Measurements from ENCODE around the gene DPCD. TPM values are rescaled to one million over a fixed set of nuclear protein-coding genes. Genes with fewer than 3 reads are reported as not detected.

The DPCD gene
- 1 to 10 TPM; 3.2 to 9.6 (median 5.4) TPM for total RNA-seq
- polyA plus RNA-seq: 1 to 10 TPM; 3.2 to 4.5 (median 4.4) TPM
- long read RNA-seq, donor 1, transcript DPCD-202 (6 exons, 858 nt): major isoform, 15 of 15 reads
- long read RNA-seq, donor 1, partial matches to known transcripts: 0 of 15 reads
- long read RNA-seq, donor 1, other reads (novel, unspliced or antisense): 0 of 15 reads
- long read RNA-seq, donor 2, transcript DPCD-202 (6 exons, 858 nt): major isoform, 8 of 8 reads
- long read RNA-seq, donor 2, partial matches to known transcripts: 0 of 8 reads
- long read RNA-seq, donor 2, other reads (novel, unspliced or antisense): 0 of 8 reads

DNA sequence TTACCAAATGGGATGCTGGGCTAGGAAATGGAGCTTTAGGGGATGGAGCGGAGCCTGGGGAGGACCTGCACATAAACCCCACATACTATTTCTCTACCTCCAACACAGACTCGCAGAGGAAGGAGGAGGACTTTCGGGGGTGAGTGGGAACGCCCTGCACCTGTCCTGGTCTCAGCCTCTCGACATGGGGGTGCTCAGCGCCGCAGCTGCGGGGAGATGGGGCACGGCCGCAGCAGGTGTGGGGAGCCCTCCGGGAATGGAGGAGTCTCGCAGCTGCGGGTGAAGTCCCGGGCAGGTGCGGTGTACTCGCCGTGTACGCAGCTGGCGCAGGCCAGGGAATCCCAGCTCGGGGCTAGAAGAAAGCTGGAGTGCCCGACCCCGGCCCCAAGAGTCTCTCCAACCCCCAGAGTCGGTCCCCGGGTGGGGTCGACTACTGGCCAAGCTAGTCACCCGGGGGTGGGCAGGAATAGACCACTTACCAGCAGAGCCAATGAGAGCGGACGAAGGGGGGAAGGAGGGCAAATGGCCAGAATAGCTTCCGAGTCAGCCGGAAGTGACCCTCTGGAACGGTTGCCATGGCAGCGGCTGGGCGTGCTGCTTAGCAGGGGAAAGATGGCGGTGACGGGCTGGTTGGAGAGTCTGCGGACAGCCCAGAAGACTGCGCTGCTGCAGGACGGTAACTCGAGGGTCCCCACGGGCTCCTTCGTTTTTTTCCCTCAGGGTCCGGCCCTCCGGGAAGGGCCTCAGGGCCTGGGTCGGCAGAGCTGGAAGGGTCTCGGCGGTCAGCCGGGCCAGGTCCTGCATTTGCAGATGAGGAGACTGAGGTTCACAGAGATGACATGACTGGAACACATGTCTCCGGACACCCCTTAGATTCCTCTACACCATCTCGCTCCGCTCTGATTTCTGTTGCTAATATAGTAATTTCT is at the start of gene DPCD, which contains the start of gene POLL:
DPCD (plus strand) TSS at position 597 of the 929 bp plus-strand sequence; CDS start at position 613, 16 bp downstream.
POLL (minus strand) TSS at position 533 of the 929 bp plus-strand sequence. CDS start 897 bp downstream, outside the sequence.
- WGBS, 5 donors: 1% methylated on average over 35 to 50 of the region's 50 CpGs
- TF ChIP-seq POLR2A (IDR thresholded peaks at IDR 0.05) (no peak), POLR2AphosphoS5 (IDR thresholded peaks at IDR 0.05) (peak; percentile 83 to 87 (median 84))
- intact Hi-C loops (cut with DNase I; ENCODE audit: low total_unique reads): no loop called here
- DNase-seq: peak; percentile 98
- peaks cover 0 to 30% (median 14%) of the 10 kb centered on the region in 6 donors for H3K36me3 ChIP-seq
- no peaks in the 10 kb centered on the region for H3K27me3 ChIP-seq (replicated peaks in 1 of 7)
- H3K9me3 ChIP-seq: no peaks in the 10 kb centered on the region
- H3K4me3 ChIP-seq: peak within 1 kb of the TSS; percentile 72 to 99 (median 96)
- peaks cover 10 to 36% (median 23%) of the 10 kb centered on the region in 6 donors for H3K4me1 ChIP-seq
- H3K27ac ChIP-seq: peak within 1 kb of the TSS; percentile 53 to 87 (median 82)

DNA sequence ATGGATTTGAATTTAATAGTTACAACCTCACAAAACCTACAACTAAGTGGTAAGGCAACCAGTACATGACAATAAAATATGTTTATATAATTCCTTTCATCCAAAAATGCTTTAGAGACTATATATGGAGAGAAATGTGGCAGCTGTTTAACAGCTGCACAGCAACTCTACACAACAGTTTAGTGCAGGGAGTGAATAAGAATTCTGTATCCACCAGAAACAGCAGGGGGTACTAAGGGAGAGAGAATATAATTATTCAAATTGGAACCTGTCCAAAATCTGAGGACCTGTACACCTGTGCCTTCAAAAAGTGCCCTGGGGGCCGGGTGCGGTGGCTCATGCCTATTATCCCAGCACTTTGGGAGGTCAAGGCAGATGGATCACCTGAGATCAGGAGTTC is 49.7 kb upstream of the DPCD start:
- Histone ChIP-seq H3K27ac (no peak overlapping the region), H3K4me3 (no peak overlapping the region), H3K4me1 (peaks cover 0 to 2% (median 0%) of the 10 kb centered on the region in 6 donors), H3K36me3 (peaks cover 0 to 80% (median 22%) of the 10 kb centered on the region in 6 donors), H3K9me3 (no peaks in the 10 kb centered on the region), H3K27me3 (replicated peaks in 1 of 7) (no peaks in the 10 kb centered on the region)
- WGBS, 5 donors: 93 to 100% (median 95%) methylated on average over 2 of the region's 2 CpGs
- intact Hi-C loops (cut with DNase I; ENCODE audit: low total_unique reads): no loop called here
- DNase-seq: no peak
- TF ChIP-seq, protein P1, sequence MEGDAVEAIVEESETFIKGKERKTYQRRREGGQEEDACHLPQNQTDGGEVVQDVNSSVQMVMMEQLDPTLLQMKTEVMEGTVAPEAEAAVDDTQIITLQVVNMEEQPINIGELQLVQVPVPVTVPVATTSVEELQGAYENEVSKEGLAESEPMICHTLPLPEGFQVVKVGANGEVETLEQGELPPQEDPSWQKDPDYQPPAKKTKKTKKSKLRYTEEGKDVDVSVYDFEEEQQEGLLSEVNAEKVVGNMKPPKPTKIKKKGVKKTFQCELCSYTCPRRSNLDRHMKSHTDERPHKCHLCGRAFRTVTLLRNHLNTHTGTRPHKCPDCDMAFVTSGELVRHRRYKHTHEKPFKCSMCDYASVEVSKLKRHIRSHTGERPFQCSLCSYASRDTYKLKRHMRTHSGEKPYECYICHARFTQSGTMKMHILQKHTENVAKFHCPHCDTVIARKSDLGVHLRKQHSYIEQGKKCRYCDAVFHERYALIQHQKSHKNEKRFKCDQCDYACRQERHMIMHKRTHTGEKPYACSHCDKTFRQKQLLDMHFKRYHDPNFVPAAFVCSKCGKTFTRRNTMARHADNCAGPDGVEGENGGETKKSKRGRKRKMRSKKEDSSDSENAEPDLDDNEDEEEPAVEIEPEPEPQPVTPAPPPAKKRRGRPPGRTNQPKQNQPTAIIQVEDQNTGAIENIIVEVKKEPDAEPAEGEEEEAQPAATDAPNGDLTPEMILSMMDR (IDR thresholded peaks at IDR 0.05 in 8 of 11, conservative IDR thresholded peaks at IDR 0.05 in 3 of 11): no peak
- TF ChIP-seq POLR2A (IDR thresholded peaks at IDR 0.05) (no peak), POLR2AphosphoS5 (IDR thresholded peaks at IDR 0.05) (no peak)

DNA sequence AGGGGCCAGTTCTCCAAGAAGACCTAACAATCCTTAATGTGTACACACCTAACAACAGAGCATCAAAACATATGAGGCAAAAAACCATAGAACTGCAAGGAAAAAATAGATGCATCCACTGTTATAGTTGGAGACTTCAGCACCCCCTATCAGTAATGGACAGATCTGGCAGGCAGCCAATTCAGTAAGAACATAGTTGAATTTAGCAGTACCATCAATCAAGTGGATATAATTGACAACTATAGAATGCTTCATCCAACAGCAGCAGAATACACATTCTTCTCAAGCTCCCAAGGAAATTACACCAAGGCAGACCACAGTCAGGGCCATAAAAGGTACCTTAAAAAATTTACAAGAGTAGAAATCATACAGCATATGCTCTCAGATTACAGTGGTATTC is 42.2 kb upstream of the DPCD start:
- Histone ChIP-seq H3K27ac (no peak overlapping the region), H3K9me3 (no peaks in the 10 kb centered on the region), H3K4me1 (no peaks in the 10 kb centered on the region), H3K4me3 (no peak overlapping the region), H3K36me3 (peaks cover 0 to 44% (median 8%) of the 10 kb centered on the region in 6 donors), H3K27me3 (replicated peaks in 1 of 7) (no peaks in the 10 kb centered on the region)
- DNase-seq: no peak
- TF ChIP-seq, protein P1 (IDR thresholded peaks at IDR 0.05 in 8 of 11, conservative IDR thresholded peaks at IDR 0.05 in 3 of 11): no peak
- TF ChIP-seq POLR2AphosphoS5 (IDR thresholded peaks at IDR 0.05) (no peak), POLR2A (IDR thresholded peaks at IDR 0.05) (no peak)
- intact Hi-C loops (cut with DNase I; ENCODE audit: low total_unique reads): no loop called here

- TF ChIP-seq POLR2AphosphoS5 (IDR thresholded peaks at IDR 0.05): no peak
- TF ChIP-seq, protein P1 (IDR thresholded peaks at IDR 0.05 in 8 of 11, conservative IDR thresholded peaks at IDR 0.05 in 3 of 11): no peak
- TF ChIP-seq POLR2A (IDR thresholded peaks at IDR 0.05): no peak
- no peaks in the 10 kb centered on the region for H3K9me3 ChIP-seq
- no peaks in the 10 kb centered on the region for H3K27me3 ChIP-seq (replicated peaks in 1 of 7)
- no peak overlapping the region for H3K4me3 ChIP-seq
- no peak overlapping the region for H3K27ac ChIP-seq
- intact Hi-C loops (cut with DNase I; ENCODE audit: low total_unique reads): no loop called here
- peaks cover 0 to 59% (median 15%) of the 10 kb centered on the region in 6 donors for H3K36me3 ChIP-seq
- DNase-seq: no peak
- no peaks in the 10 kb centered on the region for H3K4me1 ChIP-seq
- WGBS, 5 donors: 91 to 98% (median 94%) methylated on average over 2 of the region's 2 CpGs
Observed at GRCh38 chr10:101550965-101551364, 37.2 kb upstream of the DPCD start.

Data from spleen (tissue), 13 donors.